HG02884 (cell line): ENCODE data around the gene NISCH.

Source experiments
- ATAC-seq: cut with Tn5 transposase; IDR thresholded peaks from one replicate; pipeline ENCODE4 v1.9.1; 2021; ENCODE audit warnings: mild to moderate bottlenecking, moderate library complexity; ENCODE audit not compliant: unreplicated experiment

Gene NISCH

DNA sequence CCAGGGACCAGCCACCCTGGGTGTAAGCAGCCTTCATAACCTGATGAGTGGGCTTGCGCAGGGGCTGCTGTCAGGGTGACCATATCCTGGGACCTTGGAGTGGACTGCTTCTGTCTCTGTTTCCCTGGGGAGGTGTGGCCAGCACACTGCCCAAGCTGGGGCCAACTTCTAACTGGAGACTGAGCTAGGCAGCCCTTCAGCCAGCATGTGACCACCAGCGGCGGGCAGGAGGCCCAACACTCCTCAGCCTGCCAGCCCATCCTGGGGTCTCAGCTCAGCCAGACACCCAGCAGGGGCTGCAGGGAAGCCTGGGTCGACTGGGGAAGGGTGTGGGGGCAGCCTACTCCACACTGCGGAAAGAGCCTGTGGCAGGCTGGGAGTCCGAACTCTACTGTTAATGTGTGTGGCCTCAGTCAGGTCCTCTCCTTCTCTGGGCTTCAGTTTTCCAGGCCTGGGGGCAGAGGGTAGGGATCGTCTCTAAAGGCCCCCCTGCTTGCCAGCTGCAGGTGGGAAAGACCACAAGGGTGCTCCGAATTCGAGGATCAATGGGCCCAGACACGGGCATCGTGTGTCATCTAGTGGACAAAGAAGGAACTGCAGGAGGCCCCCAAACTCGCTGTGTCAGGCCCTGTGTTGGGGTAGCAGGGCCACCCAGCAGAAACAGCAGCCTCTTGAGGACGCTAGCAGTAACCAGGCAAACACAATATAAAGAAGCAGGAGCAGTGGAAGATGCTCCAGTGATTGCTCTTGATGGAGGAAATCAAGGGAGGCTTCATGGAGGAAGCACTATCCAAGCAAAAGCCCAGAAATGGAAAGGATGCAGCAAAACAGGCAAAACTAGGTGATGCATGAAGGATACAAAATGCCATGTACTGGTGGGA is 8.5 kb upstream of the NISCH start:
- ATAC-seq = no peak

GRCh38 chr3:52447512-52448355 is 7.7 kb upstream of the NISCH start:
- ATAC-seq = no peak

- no peak for ATAC-seq
These were observed 4.7 kb upstream of the NISCH start for GRCh38 chr3:52450489-52451236.

GRCh38 chr3:52451237-52452083 is 3.9 kb upstream of the NISCH start:
- ATAC-seq = no peak

DNA sequence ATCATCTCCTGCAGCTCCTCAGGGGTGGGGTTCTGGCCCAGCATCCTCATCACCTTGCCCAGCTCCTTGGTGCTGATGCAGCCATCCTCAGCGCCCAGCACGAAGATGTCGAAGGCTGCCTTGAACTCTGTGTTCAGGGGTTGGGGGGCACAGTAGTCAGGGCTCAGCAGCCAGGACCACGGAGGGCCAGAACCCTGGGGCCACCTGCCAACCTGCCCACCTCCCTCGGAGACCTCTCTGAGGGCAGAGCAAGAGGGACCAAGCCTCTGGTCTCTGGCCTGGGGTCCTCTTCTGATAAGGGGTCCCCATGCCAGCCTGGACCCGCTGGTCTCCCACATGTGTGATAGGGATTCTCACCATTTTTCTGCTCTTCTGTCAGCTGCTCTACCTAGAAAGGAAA is 3.3 kb upstream of the NISCH start:
- no peak for ATAC-seq

DNA sequence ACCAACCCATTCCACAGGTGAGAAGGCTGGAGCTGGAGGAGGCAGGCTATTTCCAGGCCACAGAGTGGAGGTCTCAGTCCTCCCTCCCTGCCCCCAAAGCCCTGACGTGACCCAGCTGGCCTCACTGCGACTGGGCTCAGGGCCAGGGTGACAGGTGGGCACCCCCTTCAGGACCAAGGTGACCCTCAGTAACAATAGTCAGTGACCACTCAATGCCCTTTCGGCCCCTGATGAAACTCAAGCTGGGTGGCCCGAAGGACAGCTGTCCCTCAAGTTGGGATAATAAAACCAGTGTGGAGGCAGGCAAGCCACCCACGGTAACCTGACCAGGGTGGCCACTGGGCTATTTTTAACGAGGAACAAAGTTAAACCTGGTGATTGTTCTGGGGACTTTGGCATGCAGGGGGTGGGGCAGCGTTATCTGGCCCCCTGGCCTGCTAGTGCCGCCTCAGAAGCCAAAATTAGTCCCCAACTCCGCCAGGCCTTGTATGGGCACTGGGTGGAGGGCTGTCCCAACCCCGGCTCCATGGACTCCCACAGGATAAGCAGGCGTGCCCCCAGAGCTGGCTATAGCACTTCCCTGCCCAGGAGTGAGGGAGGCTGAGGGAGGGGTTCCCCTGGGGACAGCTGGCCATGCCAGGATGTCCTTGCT is 2.7 kb upstream of the NISCH start:
- ATAC-seq = no peak

DNA sequence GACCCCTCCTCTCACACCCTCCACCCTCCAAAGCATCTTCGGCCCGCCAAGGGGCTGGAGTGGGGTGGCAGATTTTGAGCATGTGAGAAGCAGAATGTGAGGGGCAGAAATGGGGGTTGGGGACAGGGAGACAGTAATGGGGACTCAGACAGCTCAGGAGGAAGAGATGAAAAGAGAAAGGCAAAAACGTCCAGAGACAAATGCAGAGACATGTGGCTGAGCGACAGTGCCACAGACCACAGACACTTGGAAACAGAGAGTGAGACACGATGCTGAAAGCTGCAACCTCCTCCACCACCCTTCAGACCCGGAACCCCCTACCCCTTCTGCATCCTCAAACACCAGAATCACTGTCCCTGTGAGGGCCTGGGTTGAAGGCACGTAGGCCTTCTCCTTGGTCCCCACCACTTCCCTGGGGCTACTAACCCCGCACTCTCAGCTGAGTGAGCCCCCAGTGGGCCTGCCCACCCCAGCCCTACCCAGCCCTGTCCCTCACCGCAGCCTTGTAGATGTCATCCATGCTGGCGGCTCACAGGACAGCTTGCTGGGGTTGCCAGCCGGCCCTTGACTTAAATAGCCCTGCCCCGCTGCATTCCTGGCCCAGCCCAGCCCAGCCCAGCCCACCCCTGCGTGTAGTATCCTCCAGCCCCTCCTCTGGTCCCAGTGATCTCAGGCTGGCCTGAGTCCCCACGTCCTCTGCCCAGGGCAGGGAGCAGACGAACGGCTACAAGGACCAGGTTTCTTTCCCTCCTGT is 1.7 kb upstream of the NISCH start, which contains the start of gene TNNC1:
TNNC1 (minus strand) TSS at position 546 of the 754 bp plus-strand sequence; CDS start at position 520, 26 bp downstream.
- ATAC-seq = no peak

DNA sequence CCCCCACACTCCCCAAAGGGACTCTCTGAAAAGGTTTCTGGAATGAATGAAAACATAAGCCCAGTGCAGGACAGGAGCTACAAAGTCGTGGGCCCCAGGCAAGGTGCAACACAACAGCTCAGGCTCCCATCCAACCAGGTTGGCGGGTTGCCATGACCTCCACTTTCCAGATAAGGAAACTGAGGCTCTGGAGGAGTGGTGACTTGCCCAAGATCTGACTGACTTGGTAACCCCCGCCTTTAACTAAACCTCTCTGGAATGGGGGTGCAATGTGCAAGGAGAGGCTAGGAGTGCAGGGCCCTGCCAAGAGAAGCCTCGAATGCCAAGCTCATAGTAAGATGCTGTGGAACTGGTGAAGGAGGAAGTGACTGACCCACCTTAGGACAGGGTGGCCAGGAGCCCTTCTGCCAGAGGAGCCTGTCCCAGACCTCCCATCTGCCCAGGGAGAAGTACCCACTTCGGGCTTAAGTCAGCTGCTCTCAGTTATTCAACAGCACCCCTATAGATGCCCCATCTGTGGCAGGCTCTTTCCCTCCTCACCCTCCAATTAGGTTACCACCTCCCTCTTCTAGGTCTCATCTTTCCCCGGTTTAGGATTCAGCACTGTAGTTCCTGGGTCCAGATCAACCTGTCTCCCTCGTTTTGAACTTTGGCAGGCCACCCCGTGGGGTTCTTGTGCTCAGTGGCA is 1.0 kb upstream of the NISCH start:
- ATAC-seq = no peak

DNA sequence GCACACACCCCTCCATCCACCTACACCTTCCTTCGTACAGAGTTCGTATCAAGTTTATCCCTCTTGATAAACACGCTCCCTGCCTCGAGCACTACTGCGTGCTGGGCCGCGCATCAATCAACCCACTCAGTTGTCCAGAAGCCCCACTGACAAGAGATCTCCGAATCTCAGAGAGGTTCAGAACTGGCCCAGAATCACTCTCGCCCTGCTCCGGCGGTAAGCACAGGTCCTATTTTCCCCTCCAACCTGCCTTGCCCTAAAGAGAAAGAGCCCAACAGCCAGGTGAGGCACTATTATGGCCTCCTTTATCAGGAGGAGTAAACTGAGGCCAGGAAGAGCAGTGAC is 494 bp upstream of the NISCH start:
- no peak for ATAC-seq

DNA sequence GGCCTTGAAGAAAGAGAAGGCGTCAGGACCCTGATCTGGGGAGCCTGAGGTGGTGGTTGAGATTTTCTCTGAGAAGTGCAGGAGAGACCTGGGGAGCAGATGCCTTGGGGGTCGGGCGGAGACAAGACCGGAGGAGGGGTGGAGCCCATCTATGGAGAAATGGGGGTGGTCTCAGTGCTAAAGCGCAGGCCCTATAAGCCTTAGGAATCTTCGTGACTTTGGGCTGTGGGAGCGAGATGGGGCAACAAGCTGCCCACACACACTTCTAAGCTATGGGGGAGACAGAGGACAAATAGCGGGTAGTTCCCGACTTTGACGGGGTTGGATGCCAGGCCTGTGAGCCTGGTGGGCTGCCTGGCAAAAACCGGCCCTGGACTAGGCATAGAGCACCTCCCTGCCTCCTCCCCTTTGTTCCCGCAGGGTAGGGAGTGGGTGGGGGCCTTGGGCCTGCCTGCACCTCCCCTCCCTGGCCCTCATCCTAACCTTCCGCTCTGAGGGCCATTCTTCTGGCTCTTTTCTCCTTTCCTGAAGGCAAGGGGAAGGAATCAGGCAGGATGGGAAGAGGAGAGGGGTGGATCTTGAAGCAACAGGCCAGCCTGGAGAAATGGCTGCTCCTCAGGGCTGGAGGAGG is 880 bp downstream of the NISCH start:
- ATAC-seq = no peak

DNA sequence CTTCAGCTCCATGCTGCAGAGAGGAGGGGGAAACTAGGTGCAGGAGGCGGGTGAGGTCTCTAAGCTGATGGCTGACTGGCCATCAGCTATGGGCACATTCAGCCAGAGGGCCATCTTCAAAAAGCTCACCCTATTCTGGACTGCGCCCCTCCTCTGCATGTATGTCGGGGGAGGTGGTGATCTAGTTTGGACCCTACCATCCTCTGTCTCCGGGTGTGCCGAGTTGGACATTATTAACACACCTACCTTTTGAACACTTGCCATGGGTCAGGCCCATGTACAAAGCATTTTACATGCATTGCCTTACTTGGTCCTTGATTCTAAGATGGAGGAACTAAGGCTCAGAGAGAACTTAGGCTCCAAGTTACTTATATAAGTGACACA is 1.4 kb downstream of the NISCH start:
- no peak for ATAC-seq

- ATAC-seq = no peak
These were observed 2.8 kb downstream of the NISCH start for GRCh38 chr3:52458031-52458760.

DNA sequence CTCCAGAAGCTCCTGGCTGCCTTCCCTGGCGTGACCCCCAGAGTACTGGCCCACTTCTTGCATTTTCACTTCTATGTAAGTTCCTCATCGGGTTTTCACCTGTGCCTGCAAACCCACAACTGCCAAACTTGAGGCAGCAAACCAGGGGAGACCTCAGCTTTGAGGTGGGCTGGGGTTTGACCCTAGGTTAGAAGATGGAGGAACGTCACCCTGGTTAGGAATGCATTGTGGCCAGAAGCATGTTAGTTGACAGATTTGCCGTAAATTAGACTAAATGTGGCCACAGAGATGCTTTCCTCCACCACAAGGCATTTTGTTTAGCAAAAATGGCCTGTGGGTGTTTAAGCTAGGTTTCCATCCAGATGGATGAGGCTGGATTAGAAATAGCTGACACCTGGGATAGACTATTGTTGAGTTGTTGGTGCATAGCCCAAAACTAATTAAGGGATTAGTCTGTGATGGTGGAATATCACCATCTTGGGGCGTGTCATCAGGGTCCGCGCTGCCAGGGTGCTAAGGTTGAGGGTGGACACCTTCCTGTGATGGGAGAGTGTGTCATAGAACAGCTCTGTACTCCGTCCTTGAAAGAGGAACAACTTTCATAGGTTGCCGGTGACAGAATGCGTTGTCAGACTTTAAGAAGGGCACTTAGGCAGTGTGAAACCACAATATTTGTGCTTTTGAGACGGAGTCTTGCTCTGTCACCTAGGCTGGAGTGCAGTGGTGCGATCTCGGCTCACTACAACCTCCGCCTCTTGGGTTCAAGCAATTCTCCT is 3.6 kb downstream of the NISCH start:
- ATAC-seq = no peak

- no peak for ATAC-seq
These were observed 6.5 kb downstream of the NISCH start for GRCh38 chr3:52461874-52462273.

- no peak for ATAC-seq
These were observed 8.0 kb downstream of the NISCH start for GRCh38 chr3:52463416-52463815.

DNA sequence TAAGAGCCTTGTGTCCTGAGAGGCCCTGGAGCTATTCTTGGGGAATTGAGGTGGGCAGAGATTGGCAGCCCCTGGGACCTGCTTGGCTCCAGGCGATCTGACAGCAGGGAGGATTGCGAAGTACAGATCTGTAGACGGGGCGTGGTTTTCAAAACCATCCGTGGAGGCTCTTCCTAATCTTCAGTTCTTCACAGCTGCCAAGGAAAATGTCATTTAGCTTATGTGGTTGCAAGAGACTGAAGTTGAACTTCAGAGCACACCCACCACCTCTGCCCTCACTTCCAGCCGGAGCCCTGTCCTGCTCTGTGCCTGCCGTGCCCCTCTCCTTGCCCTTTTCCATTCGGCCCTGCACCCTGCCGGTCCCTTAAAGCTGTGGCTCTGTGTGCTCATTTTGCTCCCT is 12.9 kb downstream of the NISCH start:
- ATAC-seq = no peak

DNA sequence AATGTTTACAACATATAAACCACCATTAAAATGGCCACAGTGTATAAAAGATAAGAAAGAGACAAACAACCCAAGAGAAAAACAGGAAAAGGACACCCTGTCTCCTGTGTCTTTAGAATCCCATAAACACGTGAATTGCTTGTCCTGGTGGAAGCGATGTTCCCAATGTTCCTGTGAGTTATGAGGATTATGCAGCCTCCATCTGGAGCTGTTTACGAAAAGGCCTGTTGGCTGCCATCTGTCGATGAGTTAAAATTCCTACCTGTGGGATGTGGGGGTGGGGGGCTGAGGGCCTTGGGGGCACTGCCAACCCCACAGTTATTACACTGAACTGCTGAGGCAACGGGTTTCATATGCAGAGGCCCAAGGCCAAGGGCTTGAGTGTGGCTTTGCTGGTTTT is 13.6 kb downstream of the NISCH start:
- no peak for ATAC-seq
